OCI-LY1 (cell line): ENCODE measurements around the gene CIAO1.

Experiments used
- H2AFZ ChIP-seq: fragments of 200-600 bp; sonication (generic), shearing (Covaris generic); 2 replicates; pipeline ENCODE4 v1.6.0; 2014; ENCODE audit warnings: antibody characterized with exemption, mild to moderate bottlenecking, low read length
- H3F3A ChIP-seq: fragments of 200-600 bp; sonication (generic), shearing (Covaris generic); 2 replicates; pipeline ENCODE4 v1.6.0; 2014; ENCODE audit warnings: mild to moderate bottlenecking, antibody characterized with exemption, low read length, moderate library complexity; ENCODE audit not compliant: insufficient read depth
- H3K27ac ChIP-seq: fragments of 200-600 bp; sonication (generic); 2 replicates; pipeline ENCODE4 v1.5.1; 2014; ENCODE audit warnings: low read length, mixed run types, mild to moderate bottlenecking, low read depth; ENCODE audit not compliant: poor library complexity, severe bottlenecking
- H3K27me3 ChIP-seq: fragments of 200-600 bp; sonication (generic); 2 replicates; pipeline ENCODE4 v1.6.0; 2014; ENCODE audit warnings: antibody characterized with exemption, mild to moderate bottlenecking, low read length, moderate library complexity; ENCODE audit not compliant: insufficient read depth
- H3K36me3 ChIP-seq: fragments of 200-600 bp; sonication (generic); 2 replicates; pipeline ENCODE4 v1.6.1; 2014; ENCODE audit warnings: mild to moderate bottlenecking, antibody characterized with exemption, low read length, moderate library complexity, mixed read lengths; ENCODE audit not compliant: insufficient read depth
- H3K4me1 ChIP-seq: fragments of 200-600 bp; sonication (generic); 2 replicates; pipeline ENCODE4 v1.5.1; 2014; ENCODE audit warnings: mild to moderate bottlenecking, low read length, moderate library complexity; ENCODE audit not compliant: insufficient read depth, severe bottlenecking
- H3K4me2 ChIP-seq: fragments of 200-600 bp; sonication (generic), shearing (Covaris generic); 2 replicates; pipeline ENCODE4 v1.6.1; 2014; ENCODE audit warnings: low read length
- H3K4me3 ChIP-seq: fragments of 200-600 bp; sonication (generic); 2 replicates; pipeline ENCODE4 v1.5.1; 2014; ENCODE audit warnings: low read length, low read depth, mild to moderate bottlenecking, mixed read lengths; ENCODE audit not compliant: poor library complexity, severe bottlenecking
- H3K79me2 ChIP-seq: fragments of 200-600 bp; shearing (Covaris generic); 2 replicates; pipeline ENCODE4 v1.6.1; 2016; ENCODE audit warnings: mixed run types, low read length, mixed read lengths; ENCODE audit not compliant: insufficient read depth
- H3K9ac ChIP-seq: fragments of 200-600 bp; sonication (generic), shearing (Covaris generic); 2 replicates; pipeline ENCODE4 v1.6.1; 2014; ENCODE audit warnings: mild to moderate bottlenecking, low read length, mixed read lengths
- H3K9me2 ChIP-seq: fragments of 200-600 bp; sonication (generic), shearing (Covaris generic); 2 replicates; pipeline ENCODE4 v1.6.1; 2014; ENCODE audit warnings: low read depth, mild to moderate bottlenecking, low read length, mixed read lengths
- H3K9me3 ChIP-seq: fragments of 200-600 bp; shearing (Covaris generic); 2 replicates; pipeline ENCODE4 v1.6.1; 2014; ENCODE audit warnings: low read length, mixed read lengths
- H4K20me1 ChIP-seq: fragments of 200-600 bp; sonication (generic), shearing (Covaris generic); 2 replicates; pipeline ENCODE4 v1.6.0; 2016; ENCODE audit warnings: mild to moderate bottlenecking, low read length; ENCODE audit not compliant: insufficient read depth
- CTCF ChIP-seq: fragments of 200-600 bp; sonication (generic), shearing (Covaris generic); IDR thresholded peaks from 2 replicates; pipeline ENCODE4 v1.5.1; 2017; ENCODE audit warnings: mild to moderate bottlenecking, antibody characterized with exemption, low read length, moderate library complexity, mixed read lengths
- EZH2 ChIP-seq: fragments of 200-600 bp; sonication (generic), shearing (Covaris generic); IDR thresholded peaks from 2 replicates; pipeline ENCODE4 v1.8.0; 2017; ENCODE audit warnings: borderline replicate concordance, mixed run types, mild to moderate bottlenecking, antibody characterized with exemption, low read length, moderate library complexity, mixed read lengths

Gene CIAO1

GRCh38 chr2:96233880-96234316 lies 32.1 kb upstream of the CIAO1 start:
- Histone ChIP-seq H3K4me3 (no peak overlapping the region), H3K4me2 (peak overlapping the region; percentile 30; the same call in 1 of the 2 replicates), H3K4me1 (peaks cover 37% of the 10 kb centered on the region), H3K9ac (peak overlapping the region; percentile 39; the same call in 1 of the 2 replicates), H3K9me3 (no peaks in the 10 kb centered on the region), H3K27me3 (no peaks in the 10 kb centered on the region), H3F3A (no peaks in the 10 kb centered on the region), H2AFZ (no peak overlapping the region), H4K20me1 (no peaks in the 10 kb centered on the region), H3K9me2 (no peaks in the 10 kb centered on the region), H3K27ac (peak overlapping the region; percentile 76), H3K36me3 (no peaks in the 10 kb centered on the region), H3K79me2 (no peaks in the 10 kb centered on the region)
- no peak for TF ChIP-seq EZH2
- peak; percentile 60 for TF ChIP-seq CTCF

- no peaks in the 10 kb centered on the region for H3K79me2 ChIP-seq
- no peak overlapping the region for H3K4me2 ChIP-seq
- no peaks in the 10 kb centered on the region for H3K27me3 ChIP-seq
- no peaks in the 10 kb centered on the region for H4K20me1 ChIP-seq
- H2AFZ ChIP-seq, result no peak overlapping the region
- H3K9me2 ChIP-seq, result no peaks in the 10 kb centered on the region
- peak overlapping the region; percentile 51 for H3K27ac ChIP-seq
- H3F3A ChIP-seq, result no peaks in the 10 kb centered on the region
- TF ChIP-seq EZH2, result no peak
- H3K4me3 ChIP-seq, result no peak overlapping the region
- no peaks in the 10 kb centered on the region for H3K36me3 ChIP-seq
- H3K9ac ChIP-seq, result no peak overlapping the region
- H3K4me1 ChIP-seq, result peaks cover 51% of the 10 kb centered on the region
- no peaks in the 10 kb centered on the region for H3K9me3 ChIP-seq
These were observed 29.1 kb upstream of the CIAO1 start for GRCh38 chr2:96236882-96237281.

GRCh38 chr2:96238266-96238665 lies 27.8 kb upstream of the CIAO1 start:
- Histone ChIP-seq H3K4me1 (peaks cover 55% of the 10 kb centered on the region), H3K4me3 (no peak overlapping the region), H3K79me2 (no peaks in the 10 kb centered on the region), H3K9me2 (no peaks in the 10 kb centered on the region), H3K9ac (no peak overlapping the region), H3K9me3 (no peaks in the 10 kb centered on the region), H3K36me3 (no peaks in the 10 kb centered on the region), H3K27me3 (no peaks in the 10 kb centered on the region), H2AFZ (no peak overlapping the region), H3K27ac (no peak overlapping the region), H3F3A (no peaks in the 10 kb centered on the region), H4K20me1 (no peaks in the 10 kb centered on the region), H3K4me2 (no peak overlapping the region)
- TF ChIP-seq EZH2 (no peak), CTCF (no peak)

GRCh38 chr2:96239091-96239490 lies 26.9 kb upstream of the CIAO1 start:
- Histone ChIP-seq H2AFZ (no peak overlapping the region), H3K27ac (peak overlapping the region; percentile 78), H3F3A (no peaks in the 10 kb centered on the region), H3K9me2 (no peaks in the 10 kb centered on the region), H3K4me3 (no peak overlapping the region), H3K4me1 (peaks cover 47% of the 10 kb centered on the region), H3K36me3 (no peaks in the 10 kb centered on the region), H3K4me2 (no peak overlapping the region), H3K79me2 (no peaks in the 10 kb centered on the region), H3K27me3 (no peaks in the 10 kb centered on the region), H4K20me1 (no peaks in the 10 kb centered on the region), H3K9me3 (no peaks in the 10 kb centered on the region), H3K9ac (no peak overlapping the region)
- TF ChIP-seq EZH2, result no peak
